ENCODE data around the gene GSTM3. TPM values are rescaled to one million over a fixed set of nuclear protein-coding genes. Genes with fewer than 3 reads are reported as not detected.
A peak's percentile ranks its signal among the peaks of the same experiment; 100 is the strongest.

GSTM3 gene
- total RNA-seq, 4 donors from 2014 or later = 8.2 to 34.1 (median 24.3) TPM

DNA sequence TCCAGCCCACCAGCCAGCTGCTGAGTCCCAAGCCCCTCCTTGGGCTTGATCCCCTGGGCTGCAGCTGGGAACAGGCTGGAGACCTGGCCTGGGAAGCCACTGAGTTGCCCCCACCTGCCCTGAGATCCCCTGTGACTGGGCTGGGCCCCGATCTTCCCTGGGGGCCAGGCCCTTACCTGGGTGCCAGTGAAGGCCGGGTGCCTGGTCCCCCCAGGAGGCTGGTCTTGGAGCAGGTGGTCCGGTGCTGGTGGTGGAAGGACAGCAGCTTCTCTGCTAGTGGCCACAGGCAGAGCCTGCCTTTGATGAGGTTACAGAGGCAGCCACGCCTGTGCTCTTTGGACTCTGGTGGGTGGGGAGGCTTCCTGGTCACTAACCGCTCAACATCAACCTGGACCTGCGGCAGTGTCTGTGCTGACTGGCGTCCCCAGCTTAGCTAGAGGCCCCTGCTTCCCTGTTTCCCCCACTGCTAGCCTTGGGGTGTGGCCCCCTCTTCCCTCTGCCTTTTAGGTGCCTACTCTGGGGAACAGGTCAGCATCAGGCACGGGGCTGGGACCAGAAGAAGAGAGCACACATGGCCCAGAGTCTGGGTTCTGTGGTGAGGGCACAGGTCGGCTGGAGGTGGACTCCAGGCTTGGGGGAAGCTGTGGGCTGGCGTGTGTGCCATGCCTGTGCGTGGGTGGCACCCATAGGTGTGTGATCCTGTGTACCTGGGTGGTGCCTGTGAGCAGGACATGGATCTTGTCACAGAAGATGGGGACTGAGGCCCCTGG lies 23.0 kb upstream of the GSTM3 start, which contains the start of gene EPS8L3:
TSS of gene EPS8L3 (minus strand) at position 278 of the 770 bp plus-strand sequence. CDS start 2,174 bp downstream, outside the sequence.
- Histone ChIP-seq H3K4me3 (peak within 1 kb of the TSS; percentile 4 to 62 (median 50)), H3K36me3 (no peaks in the 10 kb centered on the region), H3K9me3 (no peaks in the 10 kb centered on the region), H3K4me1 (peaks cover 22 to 52% (median 46%) of the 10 kb centered on the region in 4 donors), H3K27me3 (no peaks in the 10 kb centered on the region), H3K27ac (peak within 1 kb of the TSS; percentile 81 to 96 (median 90))
- TF ChIP-seq, protein P1, sequence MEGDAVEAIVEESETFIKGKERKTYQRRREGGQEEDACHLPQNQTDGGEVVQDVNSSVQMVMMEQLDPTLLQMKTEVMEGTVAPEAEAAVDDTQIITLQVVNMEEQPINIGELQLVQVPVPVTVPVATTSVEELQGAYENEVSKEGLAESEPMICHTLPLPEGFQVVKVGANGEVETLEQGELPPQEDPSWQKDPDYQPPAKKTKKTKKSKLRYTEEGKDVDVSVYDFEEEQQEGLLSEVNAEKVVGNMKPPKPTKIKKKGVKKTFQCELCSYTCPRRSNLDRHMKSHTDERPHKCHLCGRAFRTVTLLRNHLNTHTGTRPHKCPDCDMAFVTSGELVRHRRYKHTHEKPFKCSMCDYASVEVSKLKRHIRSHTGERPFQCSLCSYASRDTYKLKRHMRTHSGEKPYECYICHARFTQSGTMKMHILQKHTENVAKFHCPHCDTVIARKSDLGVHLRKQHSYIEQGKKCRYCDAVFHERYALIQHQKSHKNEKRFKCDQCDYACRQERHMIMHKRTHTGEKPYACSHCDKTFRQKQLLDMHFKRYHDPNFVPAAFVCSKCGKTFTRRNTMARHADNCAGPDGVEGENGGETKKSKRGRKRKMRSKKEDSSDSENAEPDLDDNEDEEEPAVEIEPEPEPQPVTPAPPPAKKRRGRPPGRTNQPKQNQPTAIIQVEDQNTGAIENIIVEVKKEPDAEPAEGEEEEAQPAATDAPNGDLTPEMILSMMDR (IDR thresholded peaks at IDR 0.05) = no peak
- peak; percentile 78 to 98 (median 95) for TF ChIP-seq POLR2AphosphoS5 (IDR thresholded peaks at IDR 0.05)
- TF ChIP-seq POLR2A (IDR thresholded peaks at IDR 0.05) = peak; percentile 99
- TF ChIP-seq EP300 (IDR thresholded peaks at IDR 0.05; ENCODE audit: low read depth) = peak; percentile 70
- in situ Hi-C loops (cut with MboI; ENCODE audit: low pct_ligation_motif_present in 1 of 4, low pct_unique_long_range_greater_than_20kb in 1 of 4, low sequenced_read_pairs in 3 of 4) = loop anchor here in 1 of 4 donors (5.0 kb wide), 1 partner anchor 112 kb away; no protein-coding TSS in a partner anchor
- WGBS, 2 donors (ENCODE audit: low coverage in 1 of 2) = 51% methylated on average over 11 of the region's 11 CpGs; no CpG with 5 or more reads in 1 of the 2 donors
- intact Hi-C loops (cut with DNase I; ENCODE audit: low total_unique reads) = no loop called here
- DNase-seq = peak; percentile 94

DNA sequence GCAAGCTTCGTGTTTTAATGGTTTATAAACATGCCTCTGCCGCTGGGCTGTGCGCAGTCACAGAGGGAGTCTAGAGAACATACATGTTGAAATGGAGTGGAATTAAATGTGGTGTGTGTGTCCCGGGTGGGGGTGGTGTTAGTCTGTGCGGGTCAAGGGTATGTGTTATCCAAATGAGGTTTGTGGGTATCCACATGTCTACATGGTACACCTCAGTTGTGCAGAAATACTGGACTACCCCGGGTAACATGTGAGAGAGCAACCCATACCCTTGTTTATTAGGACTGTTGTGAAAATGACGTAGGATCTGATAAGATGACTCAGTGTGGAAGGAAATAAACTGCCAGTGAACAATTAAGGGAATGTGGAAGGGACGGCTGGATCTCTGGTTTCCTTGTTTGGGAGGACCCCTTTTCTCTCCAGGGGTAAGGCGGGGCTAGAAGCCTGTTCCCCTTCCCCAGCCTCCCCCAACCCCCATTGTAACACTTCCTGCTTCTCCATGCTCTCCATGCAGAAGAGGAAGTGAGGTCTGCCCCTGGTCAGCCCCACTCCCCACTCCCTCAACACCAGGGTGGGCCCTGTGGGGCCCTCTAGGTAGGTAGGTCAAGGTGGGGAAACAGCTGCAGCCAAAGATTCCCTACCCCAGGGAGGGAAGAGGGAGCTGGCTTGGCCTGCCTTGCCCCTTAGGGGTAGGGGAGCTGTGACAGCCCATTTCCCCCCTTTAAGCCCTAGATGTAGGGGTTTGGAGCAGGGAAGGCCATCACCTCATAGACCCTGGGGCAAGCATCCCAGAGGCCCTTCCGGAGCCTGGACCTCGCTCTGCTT lies 22.2 kb upstream of the GSTM3 start:
- 34 to 38% methylated on average over 6 to 11 of the region's 11 CpGs for WGBS, 2 donors (ENCODE audit: low coverage in 1 of 2)
- in situ Hi-C loops (cut with MboI; ENCODE audit: low pct_ligation_motif_present in 1 of 4, low pct_unique_long_range_greater_than_20kb in 1 of 4, low sequenced_read_pairs in 3 of 4) = loop anchor here in 1 of 4 donors (5.0 kb wide), 1 partner anchor 111 kb away; no protein-coding TSS in a partner anchor
- Histone ChIP-seq H3K27me3 (no peaks in the 10 kb centered on the region), H3K9me3 (no peaks in the 10 kb centered on the region), H3K36me3 (peaks cover 0 to under 1% (median 0%) of the 10 kb centered on the region in 4 donors), H3K4me3 (peak overlapping the region; percentile 4 to 62 (median 50)), H3K4me1 (peaks cover 22 to 52% (median 46%) of the 10 kb centered on the region in 4 donors), H3K27ac (peak overlapping the region; percentile 81 to 96 (median 90))
- DNase-seq = peak; percentile 47
- no peak for TF ChIP-seq POLR2A (IDR thresholded peaks at IDR 0.05)
- TF ChIP-seq, protein P1 (IDR thresholded peaks at IDR 0.05) = no peak
- TF ChIP-seq POLR2AphosphoS5 (IDR thresholded peaks at IDR 0.05) = peak; percentile 48 to 82 (median 63)
- TF ChIP-seq EP300 (IDR thresholded peaks at IDR 0.05; ENCODE audit: low read depth) = no peak
- intact Hi-C loops (cut with DNase I; ENCODE audit: low total_unique reads) = no loop called here

DNA sequence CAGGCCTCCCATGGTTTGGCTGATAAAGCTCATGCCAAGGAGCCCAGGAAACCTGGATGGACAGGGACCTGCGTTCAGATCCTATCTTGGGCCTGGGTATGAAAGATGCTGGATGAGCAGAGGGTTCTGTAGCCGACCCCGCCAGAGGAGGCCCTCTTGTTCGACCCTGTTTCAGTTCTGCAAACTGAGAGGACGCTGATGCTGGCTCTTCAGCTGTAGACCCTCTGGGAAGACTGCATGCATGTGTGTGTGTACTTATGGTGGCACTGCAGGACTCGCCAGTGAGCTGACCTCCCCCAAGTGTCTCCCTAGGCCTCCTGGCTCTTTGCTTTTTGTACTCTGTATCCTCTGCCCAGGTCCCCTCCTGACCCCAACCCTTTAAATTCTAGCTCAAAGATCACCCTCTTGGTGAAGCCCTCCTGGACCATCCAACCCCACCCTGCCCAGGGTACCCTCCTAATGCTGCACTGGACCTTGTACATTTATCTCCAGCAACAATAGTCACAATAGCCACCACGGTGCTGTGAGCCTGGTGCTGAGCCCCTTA lies 21.3 kb upstream of the GSTM3 start:
- Histone ChIP-seq H3K27me3 (no peaks in the 10 kb centered on the region), H3K4me1 (peaks cover 22 to 52% (median 42%) of the 10 kb centered on the region in 4 donors), H3K4me3 (peak overlapping the region in 3 of 4 donors; percentile 48 to 62 (median 51)), H3K27ac (peak overlapping the region in 3 of 4 donors; percentile 89 to 96 (median 91)), H3K9me3 (no peaks in the 10 kb centered on the region), H3K36me3 (peaks cover 0 to 6% (median 0%) of the 10 kb centered on the region in 4 donors)
- no peak for TF ChIP-seq EP300 (IDR thresholded peaks at IDR 0.05; ENCODE audit: low read depth)
- no peak for TF ChIP-seq POLR2AphosphoS5 (IDR thresholded peaks at IDR 0.05)
- TF ChIP-seq, protein P1 (IDR thresholded peaks at IDR 0.05) = no peak
- TF ChIP-seq POLR2A (IDR thresholded peaks at IDR 0.05) = no peak
- in situ Hi-C loops (cut with MboI; ENCODE audit: low pct_ligation_motif_present in 1 of 4, low pct_unique_long_range_greater_than_20kb in 1 of 4, low sequenced_read_pairs in 3 of 4) (loop anchor here in 1 of 4 donors (5.0 kb wide), 1 partner anchor 110 kb away; no protein-coding TSS in a partner anchor), intact Hi-C loops (cut with DNase I; ENCODE audit: low total_unique reads) (no loop called here)
- 63% methylated on average over 6 of the region's 7 CpGs; no CpG with 5 or more reads in 1 of the 2 donors for WGBS, 2 donors (ENCODE audit: low coverage in 1 of 2)
- DNase-seq = peak; percentile 5
